Measurements from ENCODE around the gene ASPHD2.
"Not testable (repeated sequence)": the region's sequence is repeated elsewhere in the genome, so short reads cannot be mapped to it uniquely, and the experiment has no call there.

The ASPHD2 gene

GRCh38 chr22:26417406-26417805, 11.7 kb upstream of the ASPHD2 start:
- DNase-seq: no peak

GRCh38 chr22:26418620-26419019, 10.4 kb upstream of the ASPHD2 start:
- no peak for DNase-seq

DNA sequence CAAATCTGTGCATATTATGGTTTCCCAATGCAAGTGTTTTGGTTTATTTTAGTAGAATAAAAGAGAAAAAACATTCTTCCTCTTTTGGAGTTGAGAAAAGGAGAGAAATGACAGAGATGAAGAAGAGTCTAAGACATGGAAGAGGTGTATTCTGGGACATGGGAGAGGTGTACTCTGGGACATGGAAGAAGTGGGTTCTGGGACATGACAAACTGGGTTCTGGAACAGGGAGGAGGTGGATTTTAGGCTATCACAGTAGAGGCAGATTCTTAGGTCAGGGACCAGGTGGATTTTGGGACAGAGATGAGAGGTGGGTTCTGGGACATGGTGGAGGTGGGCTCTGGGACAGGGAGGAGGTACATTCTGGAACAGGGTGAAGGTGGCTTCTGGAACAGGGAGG, 2.1 kb upstream of the ASPHD2 start:
- no peak for DNase-seq

GRCh38 chr22:26429458-26430286, 612 bp downstream of the ASPHD2 start:
- DNase-seq: no peak

- no peak for DNase-seq
Measured at GRCh38 chr22:26430600-26430999, 1.5 kb downstream of the ASPHD2 start.

DNA sequence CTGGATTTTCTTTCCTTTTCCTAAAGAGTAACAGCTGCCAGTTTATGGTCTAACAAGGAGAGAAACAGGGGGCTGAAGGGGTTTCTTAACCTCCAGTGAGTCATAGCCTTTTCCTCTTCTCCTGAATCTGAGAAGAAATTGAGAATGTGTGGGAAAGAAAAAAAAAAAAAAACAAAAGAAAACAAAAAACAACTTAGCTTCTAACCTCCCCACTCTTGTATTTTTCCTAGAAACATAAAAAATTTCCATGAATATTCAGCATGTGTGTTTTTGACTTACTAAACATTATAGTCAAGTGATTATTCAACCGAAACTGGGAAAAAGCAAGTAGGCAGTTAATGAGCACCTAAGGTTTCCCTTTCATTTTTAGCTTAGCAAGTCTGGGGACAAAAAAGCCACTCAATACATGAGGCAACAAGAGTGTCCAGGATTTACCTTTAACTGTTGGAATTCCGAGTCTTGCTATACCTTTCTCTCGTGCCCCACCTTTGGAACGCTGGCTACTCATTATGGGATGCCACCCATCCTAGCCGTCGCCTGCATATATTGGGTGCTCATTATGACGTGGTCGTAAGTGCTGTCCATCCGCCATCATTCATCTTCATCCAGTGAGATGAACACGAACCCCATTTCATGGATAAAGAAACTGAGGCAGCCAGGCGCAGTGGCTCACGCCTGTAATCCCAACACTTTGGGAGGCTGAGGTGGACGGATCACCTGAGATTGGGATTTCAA, 2.4 kb downstream of the ASPHD2 start:
- DNase-seq: no peak

GRCh38 chr22:26432619-26433311, 3.7 kb downstream of the ASPHD2 start:
- DNase-seq: no peak

- no peak for DNase-seq
Measured at GRCh38 chr22:26433805-26434204, 4.7 kb downstream of the ASPHD2 start.

GRCh38 chr22:26435327-26436093, 6.5 kb downstream of the ASPHD2 start:
- no peak for DNase-seq

- no peak for DNase-seq
Measured at GRCh38 chr22:26436903-26437515, 7.9 kb downstream of the ASPHD2 start.

DNA sequence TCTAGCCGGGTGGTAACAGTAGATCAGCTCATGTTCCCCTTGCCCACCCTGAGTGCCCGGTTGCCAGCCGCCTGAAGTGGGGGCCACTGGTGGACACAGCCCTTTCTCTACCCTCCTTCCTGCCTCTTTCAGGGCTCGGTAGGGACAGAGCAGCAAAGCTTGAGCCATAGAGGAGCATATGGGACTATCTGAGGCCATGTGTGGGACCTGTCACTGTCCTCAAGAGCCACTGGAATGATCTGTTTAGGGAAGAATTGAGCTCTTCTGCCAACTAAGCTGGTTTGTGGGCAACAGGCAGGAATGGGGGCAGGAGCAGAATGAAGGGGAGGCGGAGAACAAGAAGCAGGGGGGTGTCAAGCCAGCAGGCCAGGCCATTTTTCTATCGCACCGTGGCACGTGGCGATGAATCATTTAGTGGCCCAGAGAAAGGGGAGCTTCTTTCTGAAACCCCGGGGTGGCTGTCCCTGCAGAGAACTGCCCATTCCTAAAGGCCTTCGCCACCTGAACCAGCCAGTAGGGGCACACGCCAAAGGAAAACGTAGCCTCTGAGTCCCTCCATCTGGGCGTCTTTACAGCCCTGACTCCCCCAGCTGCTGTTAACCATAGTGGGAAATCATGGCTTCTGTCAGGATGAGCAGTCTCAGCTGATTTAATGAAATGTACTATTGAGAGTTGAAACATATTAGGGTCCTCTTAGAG, 8.8 kb downstream of the ASPHD2 start:
- DNase-seq: no peak

GRCh38 chr22:26438776-26439175, 9.7 kb downstream of the ASPHD2 start:
- DNase-seq: not testable (repeated sequence)

DNA sequence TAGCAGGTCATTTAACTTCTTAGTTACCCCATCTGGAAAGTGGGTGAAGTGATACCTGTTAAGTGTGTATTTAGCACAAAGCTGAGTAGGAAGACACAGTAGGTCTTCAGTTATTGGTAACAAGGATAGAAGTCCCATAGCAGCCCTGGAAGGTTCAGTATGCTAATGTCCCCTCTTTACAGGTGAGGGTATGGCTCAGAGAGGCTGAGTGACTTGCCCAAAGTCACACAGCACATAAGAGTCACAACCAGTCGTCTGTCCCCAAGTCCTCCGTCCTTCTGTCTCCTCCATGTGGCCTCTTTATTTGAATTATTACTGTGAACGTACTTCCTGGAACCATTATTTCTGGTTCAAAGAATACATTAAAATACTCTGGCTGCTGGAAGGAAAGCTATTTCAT, 10.5 kb downstream of the ASPHD2 start:
- no peak for DNase-seq

DNA sequence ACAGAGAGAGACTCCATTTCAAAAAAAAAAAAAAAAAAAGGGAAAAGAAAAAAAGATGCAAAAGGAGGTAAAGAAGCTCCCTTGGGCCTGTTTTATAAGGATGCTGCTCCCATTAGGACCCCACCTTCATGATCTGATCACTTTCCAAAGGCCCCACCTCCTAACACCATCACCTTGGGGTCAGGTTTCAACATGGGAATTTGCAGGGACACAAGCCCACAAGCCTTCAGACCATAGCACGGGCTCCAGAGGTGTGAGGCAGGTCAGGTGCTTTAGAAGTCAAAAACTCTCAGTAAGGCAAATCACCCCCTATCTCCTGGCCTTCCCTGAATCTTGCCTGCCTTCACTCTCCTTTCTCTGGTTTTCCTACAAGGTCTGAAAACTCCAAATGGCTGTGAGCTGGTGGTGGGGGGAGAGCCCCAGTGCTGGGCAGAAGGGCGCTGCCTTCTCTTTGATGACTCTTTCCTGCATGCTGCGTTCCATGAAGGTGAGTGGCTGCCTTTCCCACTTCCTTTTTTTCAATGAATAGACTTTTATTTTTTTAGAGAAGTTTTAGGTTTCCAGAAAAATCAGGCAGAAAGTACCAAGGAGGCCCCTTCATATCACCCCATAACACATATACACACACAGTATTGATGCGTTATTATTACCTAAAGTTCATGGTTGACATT, 13.2 kb downstream of the ASPHD2 start:
- no peak for DNase-seq

- no peak for DNase-seq
Measured at GRCh38 chr22:26443901-26444690, 15.0 kb downstream of the ASPHD2 start.

- no peak for DNase-seq
Measured at GRCh38 chr22:26444777-26445176, 15.7 kb downstream of the ASPHD2 start.

DNA sequence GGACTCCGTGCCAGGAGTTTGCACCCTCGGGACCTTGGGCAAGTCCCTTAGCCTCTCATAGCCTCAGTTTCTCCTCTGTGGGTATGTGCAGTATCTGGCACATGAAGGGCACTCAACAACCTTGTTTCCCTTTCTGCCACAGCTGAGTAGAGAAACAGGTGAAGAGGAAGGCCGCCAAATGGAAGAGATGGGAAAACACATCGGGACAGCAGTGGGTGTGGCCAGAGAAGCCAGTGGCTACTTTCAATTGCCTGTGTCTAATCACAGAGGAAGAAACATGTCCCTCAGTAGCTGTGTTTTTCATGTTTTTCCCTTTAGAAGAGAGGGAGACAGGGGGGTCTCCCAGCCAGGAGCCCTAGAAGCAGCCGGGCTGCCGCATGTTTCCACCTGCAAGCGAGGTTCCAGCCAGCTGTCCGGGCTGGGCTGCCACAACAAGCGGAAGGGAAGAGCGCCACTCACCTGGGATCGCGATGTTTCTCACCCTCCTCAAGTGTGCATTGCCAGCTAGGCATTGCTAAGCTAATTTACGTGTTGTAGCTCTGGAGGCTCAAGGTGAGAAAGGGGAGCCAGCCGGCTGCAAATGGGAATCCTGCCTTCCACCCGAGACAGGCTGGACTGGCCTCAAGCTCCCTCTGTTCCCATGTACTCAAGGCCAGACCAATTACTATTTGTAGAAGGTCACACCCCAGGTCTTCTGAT, 16.7 kb downstream of the ASPHD2 start:
- no peak for DNase-seq

DNA sequence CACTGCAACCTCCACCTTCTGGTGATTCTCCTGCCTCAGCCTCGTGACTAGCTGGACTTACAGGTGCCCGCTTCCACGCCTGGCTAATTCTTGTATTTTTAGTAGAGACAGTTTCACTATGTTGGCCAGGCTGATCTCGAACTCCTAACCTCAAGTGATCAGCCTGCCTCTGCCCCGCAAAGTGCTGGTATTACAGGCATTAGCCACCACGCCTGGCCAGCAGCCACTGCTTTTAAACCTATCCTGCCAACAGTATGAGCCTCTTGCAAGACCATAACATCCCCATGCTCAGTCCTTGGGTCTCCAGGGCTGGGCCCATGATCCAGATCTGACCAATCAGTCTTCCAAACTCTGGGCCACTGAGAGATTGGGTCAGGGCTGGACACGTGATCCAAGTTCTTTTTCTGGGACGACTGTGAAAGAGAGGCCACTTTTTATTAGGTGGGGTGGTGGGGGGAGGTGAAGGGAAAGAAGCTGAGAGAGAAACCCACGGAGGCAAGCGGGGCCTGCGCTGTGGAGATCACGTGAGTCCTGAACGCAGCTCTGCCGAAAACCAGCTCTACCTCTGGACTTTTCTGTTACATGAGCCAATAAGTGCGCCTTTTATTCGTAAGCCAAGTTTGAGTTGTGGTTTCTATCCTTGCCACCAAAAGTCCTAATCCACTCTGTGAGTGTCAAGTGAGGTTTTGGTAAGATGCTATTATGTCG, 17.9 kb downstream of the ASPHD2 start:
- no peak for DNase-seq

Measured in NCI-H1694 (cell line).